WTC11 (cell line): ENCODE data around the gene SMAP2.

Source experiments
- ATF3 ChIP-seq: sonication (generic); formaldehyde crosslinking; conservative IDR thresholded peaks from 2 replicates; pipeline ENCODE4 v1.8.1; 2022; ENCODE audit warnings: mild to moderate bottlenecking, missing genetic modification reagents
- CTCF ChIP-seq: fragments of 200-600 bp; IDR thresholded peaks from 2 replicates; pipeline ENCODE4 v1.8.0; 2022; ENCODE audit warnings: antibody characterized with exemption
- ELF4 ChIP-seq: sonication (generic); formaldehyde crosslinking; IDR thresholded peaks from 2 replicates; pipeline ENCODE4 v1.8.1; 2022; ENCODE audit warnings: low read depth, mild to moderate bottlenecking, moderate library complexity, missing genetic modification reagents
- MAX ChIP-seq: sonication (generic); formaldehyde crosslinking; IDR thresholded peaks from 2 replicates; pipeline ENCODE4 v1.8.0; 2022; ENCODE audit warnings: mild to moderate bottlenecking, missing genetic modification reagents
- PRDM15 ChIP-seq: sonication (generic); formaldehyde crosslinking; IDR thresholded peaks from 2 replicates; pipeline ENCODE4 v1.8.0; 2022; ENCODE audit warnings: missing genetic modification reagents
- RELA ChIP-seq: sonication (generic); formaldehyde crosslinking; IDR thresholded peaks from 2 replicates; pipeline ENCODE4 v1.8.1; 2022; ENCODE audit warnings: missing genetic modification reagents, mild to moderate bottlenecking, borderline replicate concordance
- TEAD4 ChIP-seq: sonication (generic); formaldehyde crosslinking; IDR thresholded peaks from 2 replicates; pipeline ENCODE4 v1.8.0; 2022; ENCODE audit warnings: mild to moderate bottlenecking, missing genetic modification reagents
- ZBTB21 ChIP-seq: sonication (generic); formaldehyde crosslinking; IDR thresholded peaks from 2 replicates; pipeline ENCODE4 v1.8.1; 2023; ENCODE audit warnings: mild to moderate bottlenecking, missing genetic modification reagents, borderline replicate concordance

GRCh38 chr1:40361637-40362036 is 11.9 kb upstream of the SMAP2 start:
- TF ChIP-seq ZBTB21 (CRISPR knock-in tag) (no peak), TEAD4 (CRISPR knock-in tag) (no peak), CTCF (no peak), MAX (no peak), RELA (no peak), ATF3 (CRISPR knock-in tag) (no peak), PRDM15 (CRISPR knock-in tag) (no peak), ELF4 (CRISPR knock-in tag) (no peak)
